CD14-positive monocyte (primary cell): ENCODE measurements around the gene IRF4. TPM values are rescaled to one million over a fixed set of nuclear protein-coding genes. Genes with fewer than 3 reads are reported as not detected.

Experiments used
- DNase-seq, 3 donors: peaks; one replicate each; pipeline ENCODE4 v3.0.0-alpha.2; 2011 to 2022
- H2AFZ ChIP-seq: 2 replicates; pipeline ENCODE4 v1.6.0; 2012; ENCODE audit warnings: mild to moderate bottlenecking, low read depth, low read length, inconsistent platforms; ENCODE audit not compliant: insufficient read depth, poor library complexity, severe bottlenecking
- H3K27ac ChIP-seq, 2 donors: 1 replicate in 1 of 2; 2 replicates in 1 of 2; pipeline ENCODE4 v1.5.1; 2012 to 2013; ENCODE audit warnings: low read length in 2 of 2, control low read depth in 1 of 2, inconsistent platforms in 1 of 2, low read depth in 1 of 2, mild to moderate bottlenecking in 1 of 2
- H3K27me3 ChIP-seq, 2 donors: one replicate each; pipeline versions ENCODE4 v1.6.0 to v1.6.1; 2011 to 2013; ENCODE audit warnings: low read length in 2 of 2; ENCODE audit not compliant: control insufficient read depth in 2 of 2, insufficient read depth in 2 of 2
- H3K36me3 ChIP-seq, 2 donors: replicated peaks in 1 of 2; 1 replicate in 1 of 2; 2 replicates in 1 of 2; pipeline versions ENCODE4 v1.5.1 to v1.6.1; 2012 to 2013; ENCODE audit warnings: low read length in 2 of 2, control low read depth in 1 of 2, inconsistent platforms in 1 of 2, mild to moderate bottlenecking in 1 of 2; ENCODE audit not compliant: insufficient read depth in 2 of 2, control insufficient read depth in 1 of 2
- H3K4me1 ChIP-seq, 2 donors: 1 replicate in 1 of 2; 2 replicates in 1 of 2; pipeline versions ENCODE4 v1.5.1 to v1.6.1; 2012 to 2013; ENCODE audit warnings: low read length in 2 of 2, control low read depth in 1 of 2, inconsistent platforms in 1 of 2, mild to moderate bottlenecking in 1 of 2, moderate library complexity in 1 of 2; ENCODE audit not compliant: insufficient read depth in 2 of 2, control insufficient read depth in 1 of 2
- H3K4me2 ChIP-seq: replicated peaks from 2 replicates; pipeline ENCODE3; 2012; ENCODE audit warnings: low read length, moderate library complexity, mild to moderate bottlenecking; ENCODE audit not compliant: poor library complexity, severe bottlenecking; ENCODE audit errors: extremely low read depth
- H3K4me3 ChIP-seq, 3 experiments: fragments of 200-600 bp in 1 of 3; sonication (generic) in 1 of 3; replicated peaks in 1 of 3; 1 replicate in 2 of 3; 2 replicates in 1 of 3; pipeline ENCODE4 v1.5.1; 2011 to 2013; ENCODE audit warnings: low read length in 3 of 3, mild to moderate bottlenecking in 3 of 3, control low read depth in 2 of 3, low read depth in 2 of 3, inconsistent platforms in 1 of 3, moderate library complexity in 1 of 3
- H3K79me2 ChIP-seq: 2 replicates; pipeline ENCODE4 v1.6.0; 2012; ENCODE audit warnings: mild to moderate bottlenecking, control low read depth, inconsistent platforms, low read length, moderate library complexity; ENCODE audit not compliant: insufficient read depth
- H3K9ac ChIP-seq: 2 replicates; pipeline ENCODE4 v1.6.0; 2017; ENCODE audit warnings: low read length, mild to moderate bottlenecking; ENCODE audit not compliant: insufficient read depth, poor library complexity, severe bottlenecking
- H3K9me3 ChIP-seq, 2 donors: replicated peaks in 1 of 2; 1 replicate in 1 of 2; 2 replicates in 1 of 2; pipeline versions ENCODE4 v1.5.1 to v1.6.1; 2012 to 2013; ENCODE audit warnings: low read length in 2 of 2, control low read depth in 1 of 2; ENCODE audit not compliant: control insufficient read depth in 1 of 2, insufficient read depth in 1 of 2
- H4K20me1 ChIP-seq: 2 replicates; pipeline ENCODE4 v1.6.0; 2012; ENCODE audit warnings: mild to moderate bottlenecking, low read length, control low read depth, moderate library complexity; ENCODE audit not compliant: insufficient read depth
- H3K27ac Mint-ChIP-seq, 7 donors: one replicate each; pipeline ENCODE4 v1.8.0; 2020; ENCODE audit warnings: mild to moderate bottlenecking in 7 of 7, mixed read lengths in 7 of 7, moderate library complexity in 6 of 7, inconsistent platforms in 2 of 7
- H3K27me3 Mint-ChIP-seq, 3 donors: one replicate each; pipeline ENCODE4 v1.8.0; 2021 to 2022; ENCODE audit warnings: low read depth in 3 of 3, mild to moderate bottlenecking in 3 of 3, mixed read lengths in 3 of 3, moderate library complexity in 3 of 3, inconsistent platforms in 1 of 3
- H3K36me3 Mint-ChIP-seq, 2 donors: one replicate each; pipeline ENCODE4 v1.8.0; 2020; ENCODE audit warnings: mixed read lengths in 2 of 2, inconsistent platforms in 1 of 2, mild to moderate bottlenecking in 1 of 2
- H3K4me1 Mint-ChIP-seq: one replicate; pipeline ENCODE4 v1.8.0; 2020; ENCODE audit warnings: mild to moderate bottlenecking, mixed read lengths
- H3K4me3 Mint-ChIP-seq, 2 donors: one replicate each; pipeline ENCODE4 v1.8.0; 2020; ENCODE audit warnings: mild to moderate bottlenecking in 2 of 2, mixed read lengths in 2 of 2, moderate library complexity in 1 of 2
- H3K9me3 Mint-ChIP-seq, 7 donors: one replicate each; pipeline ENCODE4 v1.8.0; 2020 to 2022; ENCODE audit warnings: mixed read lengths in 7 of 7, mild to moderate bottlenecking in 6 of 7, moderate library complexity in 6 of 7, inconsistent platforms in 2 of 7
- CTCF ChIP-seq: fragments of 200-600 bp; IDR thresholded peaks from one replicate; pipeline ENCODE4 v1.8.0; 2022; ENCODE audit warnings: antibody characterized with exemption, mild to moderate bottlenecking
- WGBS: methylation state at CpG from one replicate; pipeline ENCODE4 v1.1.5; 2013; ENCODE audit warnings: missing lambda C conversion rate; ENCODE audit not compliant: insufficient coverage; 5-methylcytosine and 5-hydroxymethylcytosine counted together
- intact Hi-C, 2 donors: fragments of 100-400 bp; cut with micrococcal nuclease; formaldehyde crosslinking; loops; one replicate each; pipeline versions ENCODE4 v1.15.0 to v1.15.1; 2023
- polyA plus RNA-seq, 3 donors: library from polyadenylated mRNA; depleted of rRNA in 1 of 3; unstranded in 2 of 3; stranded (reverse) in 1 of 3; fragments of 300-500 nt in 2 of 3; fragments of >200 nt in 1 of 3; fragmentation: Illumina TruSeq in 2 of 3; gene quantifications; 1 replicate in 2 of 3; 2 replicates in 1 of 3; pipeline ENCODE4 v1.2.3, GENCODE V29; 2012 to 2021

The IRF4 gene
- polyA plus RNA-seq, 3 donors: 3.0 to 13.6 (median 6.4) TPM

- peaks cover 18 to 19% of the 10 kb centered on the region in 2 donors for H3K4me1 ChIP-seq
These were observed 45.0 kb upstream of the IRF4 start for GRCh38 chr6:346386-347030.

GRCh38 chr6:347232-347631, 44.3 kb upstream of the IRF4 start:
- H3K9me3 Mint-ChIP-seq: peaks cover 0 to 28% (median 2%) of the 10 kb centered on the region in 7 donors
- H3K36me3 ChIP-seq: peaks cover 58 to 86% of the 10 kb centered on the region in 2 donors
- no peak for TF ChIP-seq CTCF
- DNase-seq: no peak
- no peak overlapping the region for H3K4me3 Mint-ChIP-seq
- H3K9me3 ChIP-seq: no peaks in the 10 kb centered on the region
- no peak overlapping the region for H3K27ac ChIP-seq
- peaks cover 86 to 98% of the 10 kb centered on the region in 2 donors for H3K36me3 Mint-ChIP-seq
- intact Hi-C loops: no loop called here
- H4K20me1 ChIP-seq: no peaks in the 10 kb centered on the region
- no peaks in the 10 kb centered on the region for H3K27me3 ChIP-seq
- H3K79me2 ChIP-seq: peaks cover 10% of the 10 kb centered on the region
- no peak overlapping the region for H3K27ac Mint-ChIP-seq
- peaks cover 3% of the 10 kb centered on the region for H3K4me1 Mint-ChIP-seq
- H3K4me2 ChIP-seq: no peak overlapping the region
- H2AFZ ChIP-seq: no peak overlapping the region
- peaks cover 10 to 12% of the 10 kb centered on the region in 2 donors for H3K4me1 ChIP-seq
- H3K4me3 ChIP-seq: no peak overlapping the region
- WGBS: 97% methylated on average over 3 of the region's 4 CpGs
- no peak overlapping the region for H3K9ac ChIP-seq
- H3K27me3 Mint-ChIP-seq: peaks cover 0 to 1% (median 0%) of the 10 kb centered on the region in 3 donors

More at GRCh38 chr6:346386-347030, 45.0 kb upstream of the IRF4 start:
- peaks cover 82 to 98% of the 10 kb centered on the region in 2 donors for H3K36me3 Mint-ChIP-seq
- peaks cover 0 to 30% (median 2%) of the 10 kb centered on the region in 7 donors for H3K9me3 Mint-ChIP-seq
- Histone ChIP-seq H2AFZ (no peak overlapping the region), H3K79me2 (peaks cover 13% of the 10 kb centered on the region), H3K9ac (no peak overlapping the region), H3K4me3 (no peak overlapping the region), H3K4me2 (no peak overlapping the region), H3K27ac (no peak overlapping the region), H3K9me3 (no peaks in the 10 kb centered on the region), H4K20me1 (no peaks in the 10 kb centered on the region), H3K36me3 (peaks cover 50 to 79% of the 10 kb centered on the region in 2 donors), H3K27me3 (no peaks in the 10 kb centered on the region)
- TF ChIP-seq CTCF: no peak
- intact Hi-C loops: no loop called here
- peaks cover 0 to 1% (median 0%) of the 10 kb centered on the region in 3 donors for H3K27me3 Mint-ChIP-seq
- no peak for DNase-seq
- WGBS: 88% methylated on average over 7 of the region's 10 CpGs
- H3K4me1 Mint-ChIP-seq: peaks cover 10% of the 10 kb centered on the region
- no peak overlapping the region for H3K27ac Mint-ChIP-seq
- no peak overlapping the region for H3K4me3 Mint-ChIP-seq
